Measurements from ENCODE around the gene LIN7C. TPM values are rescaled to one million over a fixed set of nuclear protein-coding genes. Genes with fewer than 3 reads are reported as not detected.

LIN7C gene
- total RNA-seq, 1 donor from 2014 or later = 31.1 TPM

DNA sequence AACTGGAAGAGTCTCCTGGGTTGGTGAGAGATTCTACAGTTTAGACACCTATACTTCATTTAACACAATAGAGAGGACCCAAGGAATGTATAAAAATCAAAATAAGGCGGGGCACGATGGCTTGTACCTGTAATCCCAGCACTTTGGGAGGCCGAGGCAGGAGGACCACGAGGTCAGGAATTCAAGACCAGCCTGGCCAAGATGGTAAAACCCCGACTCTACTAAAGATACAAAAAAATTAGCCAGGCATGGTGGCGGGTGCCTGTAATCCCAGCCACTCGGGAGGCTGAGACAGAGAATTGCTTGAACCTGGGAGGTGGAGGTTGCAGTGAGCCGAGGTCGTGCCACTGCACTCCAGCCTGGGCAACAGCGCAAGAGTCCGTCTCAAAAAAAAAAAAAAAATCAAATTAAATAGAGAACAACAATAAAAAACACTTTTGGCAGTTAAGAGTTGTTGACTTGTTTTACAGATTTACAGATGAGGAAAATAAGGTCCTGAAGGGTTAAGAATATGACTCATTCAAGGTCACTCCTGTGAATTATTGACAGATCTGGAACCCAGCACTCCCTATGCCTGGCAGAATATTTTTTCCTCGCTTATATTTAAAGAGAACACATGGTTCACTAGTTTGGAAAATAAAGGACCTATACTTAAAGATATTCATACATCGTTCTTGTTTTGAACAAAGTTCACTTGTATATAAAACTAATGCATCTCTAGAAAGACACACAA lies 39.2 kb downstream of the LIN7C start:
- H3K4me1 Mint-ChIP-seq (ENCODE audit: unreplicated experiment) = peaks cover 58% of the 10 kb centered on the region
- H3K27ac Mint-ChIP-seq = peak overlapping the region; percentile 80
- no peaks in the 10 kb centered on the region for H3K36me3 Mint-ChIP-seq
- peaks cover 11% of the 10 kb centered on the region for H3K27me3 Mint-ChIP-seq
- TF ChIP-seq CTCF (conservative IDR thresholded peaks at IDR 0.05) = no peak
- peak overlapping the region; percentile 90 for H3K4me3 Mint-ChIP-seq
- no peak for DNase-seq (ENCODE audit: extremely low spot score, unreplicated experiment)
- no peaks in the 10 kb centered on the region for H3K9me3 Mint-ChIP-seq

- Mint-ChIP-seq H3K36me3 (no peaks in the 10 kb centered on the region), H3K27ac (peak overlapping the region; percentile 54), H3K4me3 (peak overlapping the region; percentile 62), H3K9me3 (no peaks in the 10 kb centered on the region), H3K4me1 (ENCODE audit: unreplicated experiment) (peaks cover 60% of the 10 kb centered on the region), H3K27me3 (peaks cover 11% of the 10 kb centered on the region)
- no peak for TF ChIP-seq CTCF (conservative IDR thresholded peaks at IDR 0.05)
- DNase-seq (ENCODE audit: extremely low spot score, unreplicated experiment) = no peak
Observed at GRCh38 chr11:27466363-27466762, 40.2 kb downstream of the LIN7C start.

DNA sequence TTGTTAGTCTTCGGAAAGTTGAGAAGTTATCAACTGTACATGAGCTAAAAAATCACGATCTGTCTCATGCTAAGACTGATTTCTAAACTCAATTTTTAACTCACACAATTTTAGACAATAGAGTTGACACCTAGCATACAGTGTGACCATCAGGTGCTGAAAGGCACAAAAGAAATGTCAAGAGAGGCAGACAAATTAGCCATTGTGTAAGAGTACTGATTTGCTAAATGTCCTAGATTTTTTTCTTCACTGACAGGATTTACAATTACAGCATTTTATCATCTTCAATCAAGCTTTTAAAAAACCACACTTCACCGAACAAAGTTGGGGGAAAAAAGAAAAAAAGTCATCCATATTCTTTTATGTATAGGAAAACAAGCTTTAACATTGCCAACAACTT lies 40.9 kb downstream of the LIN7C start:
- Mint-ChIP-seq H3K4me3 (peak overlapping the region; percentile 50), H3K27me3 (peaks cover 6% of the 10 kb centered on the region), H3K27ac (peak overlapping the region; percentile 58), H3K36me3 (no peaks in the 10 kb centered on the region), H3K4me1 (ENCODE audit: unreplicated experiment) (peaks cover 57% of the 10 kb centered on the region), H3K9me3 (no peaks in the 10 kb centered on the region)
- no peak for TF ChIP-seq CTCF (conservative IDR thresholded peaks at IDR 0.05)
- DNase-seq (ENCODE audit: extremely low spot score, unreplicated experiment) = no peak

- Mint-ChIP-seq H3K9me3 (no peaks in the 10 kb centered on the region), H3K4me1 (ENCODE audit: unreplicated experiment) (peaks cover 57% of the 10 kb centered on the region), H3K4me3 (no peak overlapping the region), H3K36me3 (no peaks in the 10 kb centered on the region), H3K27ac (peak overlapping the region; percentile 58), H3K27me3 (peaks cover 6% of the 10 kb centered on the region)
- no peak for DNase-seq (ENCODE audit: extremely low spot score, unreplicated experiment)
- no peak for TF ChIP-seq CTCF (conservative IDR thresholded peaks at IDR 0.05)
Observed at GRCh38 chr11:27464909-27465308, 41.7 kb downstream of the LIN7C start.

- peaks cover 54% of the 10 kb centered on the region for H3K4me1 Mint-ChIP-seq (ENCODE audit: unreplicated experiment)
- no peak for DNase-seq (ENCODE audit: extremely low spot score, unreplicated experiment)
- H3K4me3 Mint-ChIP-seq = peak overlapping the region; percentile 34
- H3K9me3 Mint-ChIP-seq = no peaks in the 10 kb centered on the region
- H3K27me3 Mint-ChIP-seq = peaks cover 2% of the 10 kb centered on the region
- peak overlapping the region; percentile 58 for H3K27ac Mint-ChIP-seq
- no peak for TF ChIP-seq CTCF (conservative IDR thresholded peaks at IDR 0.05)
- H3K36me3 Mint-ChIP-seq = no peaks in the 10 kb centered on the region
Observed at GRCh38 chr11:27464289-27464696, 42.3 kb downstream of the LIN7C start.

Measured in type B pancreatic cell (in vitro differentiated cells).